Stimulated activated CD4-positive, alpha-beta T cell treated with anti-CD3 and anti-CD28 coated beads, Interleukin-12 subunit alpha, Interleukin-12 subunit beta, amount 100 ng/mL, for 4 hours (primary cell): Measurements from ENCODE around the gene KCNJ12.
"Not testable (repeated sequence)": the region's sequence is repeated elsewhere in the genome, so short reads cannot be mapped to it uniquely, and the experiment has no call there.

Source experiments
- DNase-seq: peaks from one replicate; pipeline ENCODE4 v3.0.0-alpha.2; 2020

The KCNJ12 gene

DNA sequence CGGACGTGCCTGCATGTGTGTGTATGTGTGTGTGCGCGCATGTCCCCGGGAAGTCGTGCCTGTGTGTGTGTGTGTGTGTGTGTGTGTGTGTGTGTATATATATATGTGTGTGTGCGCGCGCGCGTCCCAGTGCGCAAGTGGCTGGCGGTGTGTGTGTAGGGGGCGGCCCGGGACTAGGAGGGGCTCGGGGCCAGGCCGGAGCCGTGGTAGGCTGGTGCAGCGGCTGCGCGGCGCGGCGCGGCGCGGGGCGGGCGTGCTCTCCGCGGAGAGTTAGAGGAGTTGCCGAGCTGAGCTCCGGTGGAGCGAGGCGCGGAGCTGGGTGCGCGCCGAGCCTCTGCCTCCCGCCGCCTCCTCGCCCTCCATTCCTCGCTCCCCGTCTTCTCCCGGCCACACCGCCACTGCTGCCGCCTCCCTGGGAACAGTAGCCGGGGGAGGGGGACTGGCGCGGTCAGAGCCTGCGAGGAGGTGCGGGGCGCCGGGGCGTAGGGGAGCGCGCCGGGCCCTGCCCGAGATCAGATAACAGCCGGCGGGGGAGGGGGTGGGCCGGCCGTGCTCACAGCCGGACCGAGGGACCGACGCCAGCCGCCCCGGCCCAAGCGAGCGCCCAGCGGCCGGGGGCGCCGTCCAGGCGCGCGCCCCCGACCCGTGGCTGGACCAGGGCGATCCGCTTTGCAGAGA, at the start of gene KCNJ12:
TSS of gene KCNJ12 (plus strand) at position 277 of the 678 bp plus-strand sequence. CDS start 38,986 bp downstream, outside the sequence.
- DNase-seq: no peak

DNA sequence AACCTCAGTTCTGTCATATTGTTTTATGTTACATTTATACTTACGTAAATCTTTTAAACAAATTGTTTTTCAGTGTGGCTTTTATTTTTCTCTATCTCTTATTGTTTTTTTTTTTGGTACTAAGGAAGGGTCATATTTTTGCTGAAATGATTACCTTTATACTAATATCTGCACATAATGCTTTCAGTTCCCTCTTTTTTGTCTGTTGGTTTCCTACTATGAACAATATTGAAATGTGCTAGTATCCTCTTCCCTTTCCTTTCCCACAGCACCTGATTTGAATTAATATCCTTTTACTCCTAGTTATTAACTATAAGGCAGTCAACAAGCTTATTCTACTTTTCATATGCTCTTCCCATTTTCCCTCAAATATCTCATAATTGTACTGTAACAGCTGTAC, 48.2 kb upstream of the KCNJ12 start:
- DNase-seq: not testable (repeated sequence)

DNA sequence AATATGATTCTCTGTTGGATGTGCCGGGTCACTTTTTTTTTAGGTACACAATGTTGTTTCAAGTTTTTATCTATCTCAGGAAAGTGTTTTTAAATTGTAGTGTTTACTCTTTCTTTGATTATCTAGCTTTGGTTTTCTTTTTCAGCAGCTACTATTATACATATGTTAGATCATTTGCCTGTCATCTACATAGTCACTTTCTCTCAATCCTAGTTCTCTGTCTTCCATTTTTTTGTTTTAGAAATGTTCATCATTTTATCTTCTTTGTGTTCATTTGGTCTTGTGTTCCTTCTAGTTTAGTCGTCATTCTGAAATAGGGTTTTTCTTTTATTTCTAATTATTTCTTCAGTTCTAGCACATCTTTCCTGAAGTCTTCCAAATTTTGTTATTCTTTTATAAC, 47.4 kb upstream of the KCNJ12 start:
- not testable (repeated sequence) for DNase-seq

DNA sequence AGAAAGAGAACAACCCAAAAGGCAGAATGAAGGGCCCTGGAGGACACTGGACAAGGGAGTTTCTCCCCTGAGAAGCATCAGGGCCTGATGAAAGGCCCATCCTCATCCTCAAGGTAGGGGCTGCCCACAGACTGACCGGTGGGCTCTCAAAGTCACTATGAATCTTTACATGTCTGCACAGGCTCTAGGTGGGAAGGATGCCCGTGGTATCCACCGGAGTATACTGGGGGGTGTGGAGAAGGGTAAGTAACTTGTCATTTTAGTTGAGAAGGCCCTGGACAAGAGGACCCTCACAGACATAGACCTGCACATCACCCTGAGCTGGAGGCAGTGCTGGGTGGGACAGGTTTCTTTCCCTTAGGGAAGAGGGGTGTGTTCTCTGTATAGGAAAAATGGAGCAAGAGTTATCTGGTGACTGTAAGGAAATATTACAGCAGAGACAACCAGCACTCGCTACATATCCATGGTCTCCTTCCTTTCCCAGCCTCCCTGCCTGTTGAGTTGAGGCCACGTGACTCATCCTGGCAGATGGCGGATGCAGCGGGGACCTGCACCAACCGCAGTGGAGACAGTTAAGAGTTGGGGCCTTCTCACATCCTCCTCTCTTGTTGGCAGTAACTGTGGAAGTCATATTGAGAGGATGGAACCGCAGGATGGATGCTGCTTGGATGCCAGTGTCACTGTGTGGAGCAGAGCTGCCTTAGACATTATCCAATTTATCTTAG, 45.6 kb upstream of the KCNJ12 start:
- DNase-seq: no peak

DNA sequence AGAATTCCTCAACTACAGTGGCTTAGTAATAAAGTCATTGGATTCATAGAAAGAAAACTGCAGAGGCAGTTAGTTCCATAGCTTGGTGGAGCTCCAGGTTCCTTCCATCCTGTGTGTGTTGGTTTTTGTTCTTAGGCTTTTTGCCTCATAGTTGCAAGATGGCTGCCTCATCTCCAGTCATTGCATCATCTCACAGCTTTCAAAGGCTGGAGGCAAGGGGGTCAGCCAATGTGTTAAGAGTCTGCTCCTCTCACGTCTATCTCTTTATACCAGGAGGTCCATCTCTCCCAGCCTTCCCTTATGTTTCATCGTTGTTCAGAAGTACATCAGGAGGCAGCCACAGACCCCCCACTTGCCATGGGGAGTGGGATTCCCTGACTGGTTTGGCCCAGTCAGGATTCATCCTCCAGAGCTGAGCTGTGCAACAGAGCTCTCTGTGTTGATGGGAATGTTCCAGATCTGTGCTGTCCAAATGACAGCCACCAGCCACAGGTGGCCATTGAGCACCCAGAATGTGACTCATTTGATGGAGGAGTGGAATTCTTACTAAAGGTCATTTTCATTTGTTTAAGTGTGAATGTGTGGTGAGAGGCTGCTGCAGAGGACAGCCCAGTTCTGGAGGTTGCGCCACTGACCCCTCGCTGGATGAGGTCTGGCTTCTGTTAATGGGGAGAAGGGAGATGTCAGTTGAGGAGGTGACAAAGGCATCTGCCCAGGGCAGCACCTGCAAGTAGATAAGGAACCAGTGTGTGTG, 39.4 kb upstream of the KCNJ12 start:
- DNase-seq: not testable (repeated sequence)

DNA sequence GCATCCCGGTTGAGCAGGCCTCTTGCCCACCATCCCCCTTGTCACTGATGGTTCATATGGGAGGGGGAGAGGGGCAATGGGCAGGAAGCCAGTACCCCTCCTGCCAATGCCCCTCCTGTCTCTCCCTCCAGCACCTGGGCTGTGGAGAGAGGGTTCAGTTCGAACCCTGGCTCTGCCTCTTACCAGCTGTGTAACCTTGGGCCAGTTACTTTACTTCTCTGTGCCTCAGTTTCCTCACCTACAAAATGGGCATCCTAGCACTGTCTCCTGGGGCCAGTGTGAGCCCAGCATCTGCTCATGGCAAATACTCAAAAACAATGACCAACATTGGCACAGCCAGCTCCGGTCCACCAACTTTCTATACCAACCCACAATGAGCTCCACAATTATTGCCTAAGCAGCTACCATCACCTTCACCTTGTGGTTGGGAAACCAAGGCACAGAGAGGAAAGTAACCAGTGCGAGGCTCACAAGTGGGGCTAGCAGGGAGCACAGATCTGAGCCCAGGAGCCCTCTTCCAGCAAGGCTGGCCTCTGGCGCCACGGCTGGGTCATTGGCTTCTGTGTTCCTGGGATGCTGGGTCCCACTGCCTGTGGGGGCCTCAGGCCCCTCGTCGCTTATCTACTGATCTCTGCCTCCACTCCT, 38.1 kb upstream of the KCNJ12 start:
- DNase-seq: not testable (repeated sequence)

DNA sequence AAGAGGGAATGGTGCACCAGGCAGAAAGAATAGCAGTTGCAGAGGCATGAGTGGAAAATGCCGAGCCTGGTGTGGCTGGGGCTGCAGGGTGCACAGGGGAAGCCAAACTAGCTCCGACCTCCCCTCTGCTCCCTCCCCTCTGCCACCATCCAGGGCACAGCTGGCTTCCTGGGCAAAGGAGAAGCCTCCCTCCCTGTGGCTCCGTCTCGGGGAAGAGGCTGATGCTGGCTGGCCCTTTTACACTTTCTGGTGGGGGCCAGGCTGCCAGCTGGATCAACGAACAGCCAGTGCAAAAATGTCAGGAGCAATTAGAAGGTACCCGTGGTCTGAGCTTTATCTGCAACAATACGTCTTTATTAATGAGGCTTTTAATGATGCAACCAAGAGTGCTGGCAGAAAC, 37.1 kb upstream of the KCNJ12 start:
- DNase-seq: no peak

DNA sequence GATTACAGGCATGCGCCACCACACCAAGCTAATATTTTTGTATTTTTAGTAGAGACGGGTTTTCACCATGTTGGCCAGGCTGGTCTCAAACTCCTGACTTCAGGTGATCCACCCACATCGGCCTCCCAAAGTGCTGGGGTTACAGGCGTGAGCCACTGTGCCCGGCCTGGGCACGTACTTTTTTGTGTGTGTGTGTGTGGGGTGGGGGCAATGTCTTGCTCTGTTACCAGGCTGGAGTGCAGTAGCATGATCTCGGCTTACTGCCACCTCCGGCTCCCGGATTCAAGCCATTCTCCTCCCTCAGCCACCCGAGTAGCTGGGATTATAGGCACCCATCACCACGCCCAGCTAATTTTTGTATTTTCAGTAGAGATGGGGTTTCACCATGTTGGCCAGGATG, 36.6 kb upstream of the KCNJ12 start:
- not testable (repeated sequence) for DNase-seq

DNA sequence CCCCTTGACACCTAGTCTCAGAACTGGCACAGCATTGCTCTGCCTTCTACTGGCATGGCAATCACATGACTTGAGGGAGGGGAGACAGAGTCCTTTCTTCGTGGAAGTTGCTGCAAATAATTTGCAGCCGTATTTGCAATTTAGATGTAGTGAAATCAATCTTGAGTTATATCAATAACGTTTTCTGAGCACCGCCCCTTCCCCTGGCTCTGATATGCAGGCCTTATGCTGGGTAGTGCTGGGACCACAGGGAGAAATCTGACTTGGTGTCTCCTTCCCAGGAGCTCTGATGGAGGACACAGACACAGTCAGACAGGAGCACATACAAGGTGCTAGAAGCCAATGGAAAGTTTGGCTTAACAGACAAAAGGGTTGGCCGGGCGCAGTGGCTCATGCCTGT, 35.8 kb upstream of the KCNJ12 start:
- not testable (repeated sequence) for DNase-seq

DNA sequence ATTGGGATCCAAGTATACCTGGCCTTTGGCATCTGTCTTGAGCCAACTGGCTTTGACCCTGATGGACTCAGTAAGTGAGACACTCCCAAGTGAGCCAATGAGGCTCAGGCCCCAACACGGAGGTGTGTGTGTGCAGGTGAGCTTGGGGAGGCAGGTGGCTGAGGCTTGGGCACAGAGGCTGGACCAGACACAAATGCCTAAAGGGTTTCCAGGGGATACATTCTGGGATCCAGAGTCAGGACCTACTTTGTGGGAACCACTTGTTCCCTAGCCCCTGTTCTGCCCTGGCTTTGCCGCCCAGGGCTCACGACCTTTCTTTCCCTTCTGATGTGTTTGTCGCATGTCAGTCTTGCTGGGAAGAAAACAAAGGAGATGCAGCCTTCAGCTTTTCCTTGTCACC, 34.9 kb upstream of the KCNJ12 start:
- DNase-seq: not testable (repeated sequence)

DNA sequence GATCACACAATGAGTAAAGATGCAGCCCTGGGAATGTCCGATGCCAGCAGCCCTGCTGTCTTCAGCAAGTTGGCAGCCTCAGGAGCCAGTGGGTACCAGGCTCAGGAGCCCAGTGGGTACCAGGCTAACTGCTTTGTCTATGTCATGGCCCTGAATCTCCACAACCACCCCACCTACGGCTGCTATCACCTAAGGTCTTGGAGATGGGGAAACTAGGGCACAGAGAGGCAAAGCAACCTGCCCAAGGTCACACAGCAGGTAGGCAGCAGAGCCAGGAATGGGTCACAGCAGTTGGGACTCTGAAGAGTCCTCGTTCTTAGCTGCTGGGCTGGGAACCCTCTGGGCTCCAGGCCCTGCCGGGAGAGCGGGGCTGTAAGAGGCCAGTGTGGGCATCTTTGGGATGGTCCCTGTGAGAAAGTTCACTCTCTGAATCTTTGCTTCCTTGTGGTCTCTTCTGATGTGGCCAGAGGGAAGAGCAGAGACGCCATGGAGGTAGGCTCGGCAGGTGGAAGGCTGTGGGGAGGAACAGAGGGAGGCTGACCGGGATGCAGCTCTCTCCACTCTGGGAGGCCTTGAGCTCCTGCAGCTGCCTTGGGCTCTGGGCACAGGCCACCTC, 34.1 kb upstream of the KCNJ12 start:
- DNase-seq: not testable (repeated sequence)

DNA sequence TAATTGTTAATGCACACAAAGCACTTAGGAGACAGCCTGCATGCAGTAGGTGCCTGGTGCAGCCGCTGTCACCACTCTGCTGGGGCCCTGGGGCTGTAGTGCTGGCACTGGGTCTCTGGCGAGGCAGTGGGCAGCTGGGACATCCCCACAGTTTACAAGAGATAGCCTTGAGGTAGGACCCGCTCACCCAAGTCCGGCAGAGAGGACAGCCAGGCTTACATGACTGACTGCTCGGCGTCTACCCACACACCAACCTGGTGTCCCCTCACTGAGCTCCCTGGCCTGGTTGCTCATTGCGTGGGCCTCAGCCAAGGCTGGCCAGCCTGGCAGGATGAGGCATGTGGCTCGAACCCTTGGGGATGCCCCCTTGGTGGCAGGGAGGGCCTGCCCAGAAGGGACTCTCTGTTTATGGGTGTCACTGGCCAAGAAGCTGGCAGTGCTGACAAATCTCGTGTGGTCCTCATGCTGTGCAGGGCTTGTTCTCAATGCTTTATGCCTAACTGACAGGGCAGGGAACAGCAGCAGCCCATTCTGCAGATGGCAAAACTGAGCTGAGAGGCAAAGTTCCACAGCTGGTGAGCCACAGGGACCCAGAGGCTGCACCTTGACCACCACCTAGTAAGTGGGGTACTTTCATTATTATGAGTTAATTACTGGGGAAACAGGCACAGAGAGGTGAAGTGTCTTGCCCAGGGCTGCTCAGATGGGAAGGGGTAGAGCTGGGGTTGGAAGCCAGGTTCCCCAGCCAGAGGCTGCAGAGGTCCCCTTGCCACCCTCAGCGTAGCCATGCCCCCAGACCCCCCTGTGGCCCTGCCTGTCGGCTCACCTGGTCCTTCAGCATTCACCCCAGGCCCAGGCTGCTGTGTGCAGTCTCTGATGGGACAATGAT, 32.9 kb upstream of the KCNJ12 start:
- not testable (repeated sequence) for DNase-seq

DNA sequence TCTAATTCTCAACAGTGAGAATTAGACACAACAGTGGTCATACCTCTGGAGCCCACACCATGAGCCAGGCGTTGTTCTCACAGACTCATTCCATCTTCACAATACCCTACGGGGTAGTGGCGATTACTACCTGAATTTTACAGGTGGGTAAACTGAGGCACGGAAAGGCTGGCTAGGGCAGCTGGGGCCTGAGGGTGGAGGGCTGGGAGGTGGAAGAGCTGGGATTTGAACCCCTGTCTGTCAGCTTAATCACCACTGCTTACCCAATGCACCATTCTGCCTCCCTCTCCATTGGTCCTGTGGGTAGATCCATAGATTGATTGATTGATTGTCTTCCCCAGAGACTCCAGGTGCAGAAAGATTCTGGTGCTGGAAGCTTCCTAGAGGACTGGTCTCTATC, 31.4 kb upstream of the KCNJ12 start:
- DNase-seq: not testable (repeated sequence)

DNA sequence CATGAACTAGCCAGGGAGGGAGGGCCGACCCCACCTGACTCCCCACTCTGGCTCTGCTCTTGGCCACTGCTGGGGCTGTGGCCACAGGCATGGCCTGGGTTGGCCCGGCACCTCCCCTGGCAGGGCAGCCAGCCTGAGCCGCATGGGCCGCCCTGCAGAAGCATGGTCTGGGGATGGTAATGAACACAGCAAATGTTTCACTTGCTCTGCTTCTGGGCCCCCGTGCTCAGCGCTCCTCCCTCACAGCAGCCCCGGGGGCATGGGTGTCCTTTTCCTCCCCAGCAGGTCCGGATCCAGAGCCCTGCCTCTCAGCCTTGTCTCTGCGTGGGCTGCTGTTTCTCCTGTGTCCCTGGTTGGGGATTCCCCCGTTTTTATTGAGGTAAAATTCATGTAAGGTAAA, 30.9 kb upstream of the KCNJ12 start:
- DNase-seq: no peak

DNA sequence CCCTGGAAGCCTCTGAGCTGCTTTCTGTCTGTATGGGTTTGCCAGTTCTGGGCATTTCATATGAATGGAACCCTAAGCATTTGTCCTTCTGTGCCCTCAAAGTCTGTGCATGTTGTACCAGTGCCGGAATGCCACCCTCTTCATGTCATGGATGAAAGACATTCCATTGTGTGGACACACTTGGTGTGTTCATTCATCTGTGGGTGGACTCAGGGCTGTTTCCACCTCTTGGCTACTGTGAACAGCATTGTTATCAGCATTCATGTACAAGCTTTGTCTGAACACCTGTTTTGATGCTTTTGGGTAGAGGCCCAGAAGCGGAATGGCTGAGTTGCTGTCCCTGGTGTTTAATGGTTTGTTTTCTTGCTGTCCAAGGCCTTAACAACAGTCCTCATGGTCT, 30.1 kb upstream of the KCNJ12 start:
- DNase-seq: not testable (repeated sequence)

DNA sequence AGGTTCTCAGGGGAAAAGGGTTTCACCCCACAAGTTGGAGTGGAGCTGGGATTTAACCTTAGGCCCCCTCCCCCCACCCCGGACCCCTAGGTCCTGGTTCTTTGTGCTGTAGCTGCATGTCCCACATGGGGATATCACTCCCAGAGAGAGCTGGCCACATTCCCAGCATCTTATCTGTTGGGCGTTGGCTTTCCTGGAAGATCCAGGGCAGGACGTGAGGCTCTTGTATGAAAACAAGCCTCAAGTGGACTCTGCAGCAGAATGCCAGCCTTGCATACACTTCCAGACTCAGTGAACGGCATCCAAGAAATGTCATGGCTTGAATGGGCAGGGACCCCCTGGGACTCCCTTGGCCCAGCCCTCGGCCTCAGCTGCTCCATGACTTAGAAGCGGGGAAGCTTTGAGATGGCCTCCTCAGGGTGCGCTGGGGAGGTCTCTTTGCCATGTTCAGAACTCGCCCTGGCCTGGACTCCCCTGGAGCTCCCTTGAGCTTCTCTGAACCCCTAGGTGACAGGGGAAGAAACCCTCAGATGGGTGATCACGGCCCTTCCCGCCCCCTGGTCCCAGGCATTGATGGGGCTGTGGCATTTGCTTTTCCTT, 29.4 kb upstream of the KCNJ12 start:
- DNase-seq: not testable (repeated sequence)

DNA sequence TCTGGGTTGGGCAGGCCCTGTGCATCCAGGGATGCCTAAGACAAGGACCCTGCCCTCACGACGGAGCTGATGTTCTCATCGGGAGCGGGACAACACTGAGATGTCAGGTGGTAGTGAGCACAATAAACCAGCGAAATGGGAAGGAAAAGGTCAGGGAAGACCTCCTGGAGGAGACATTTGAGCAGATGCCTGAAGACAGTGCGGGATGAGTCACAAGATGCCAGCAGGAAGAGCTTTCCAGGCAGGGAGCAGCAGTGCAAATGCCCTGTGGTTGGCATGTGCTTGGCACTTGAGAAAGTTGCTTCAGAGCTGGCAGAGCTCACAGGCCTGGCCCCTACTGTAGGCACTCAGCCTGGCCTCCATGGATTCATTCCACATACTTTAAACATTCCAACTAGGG, 28.5 kb upstream of the KCNJ12 start:
- not testable (repeated sequence) for DNase-seq

DNA sequence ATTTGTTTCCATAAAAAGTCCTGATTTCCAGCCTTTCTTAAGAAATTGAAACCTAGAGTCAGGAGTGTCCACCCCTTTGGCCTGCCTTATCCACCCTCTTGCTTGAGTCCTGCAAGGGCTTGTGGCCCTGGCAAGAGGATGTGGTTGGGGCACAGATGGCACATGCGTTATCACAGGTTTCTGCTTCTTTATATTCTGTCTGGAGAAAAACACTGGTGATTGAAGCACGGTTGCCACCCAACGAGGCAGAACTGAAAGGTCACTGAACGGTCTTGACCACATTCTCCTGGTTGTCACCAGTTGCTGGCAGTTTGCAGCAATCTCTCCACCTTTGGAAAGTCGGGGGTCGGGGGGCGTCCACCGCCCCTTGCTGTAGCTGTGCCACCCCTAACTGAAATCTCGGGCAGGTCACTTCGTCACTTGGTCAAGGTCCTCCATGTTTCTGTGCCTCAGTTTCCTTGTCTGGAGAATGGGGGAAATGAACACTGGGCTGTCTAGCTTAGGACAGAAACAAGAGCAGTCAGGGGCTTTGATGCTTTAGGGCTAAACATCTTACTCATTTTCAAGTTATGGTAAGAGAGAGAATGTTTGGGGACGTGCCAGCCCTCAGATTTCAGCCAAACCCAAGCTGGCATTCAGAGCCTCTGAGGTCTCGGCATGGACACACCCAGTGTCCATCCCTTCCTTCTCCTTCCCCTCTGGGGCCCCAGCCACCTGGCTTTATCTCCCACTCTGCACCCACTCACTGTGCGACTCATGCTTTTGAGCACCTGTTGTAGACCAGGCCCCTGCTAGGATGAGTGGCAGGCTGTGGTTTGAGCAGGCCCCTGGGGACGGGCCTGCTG, 27.9 kb upstream of the KCNJ12 start:
- DNase-seq: not testable (repeated sequence)

DNA sequence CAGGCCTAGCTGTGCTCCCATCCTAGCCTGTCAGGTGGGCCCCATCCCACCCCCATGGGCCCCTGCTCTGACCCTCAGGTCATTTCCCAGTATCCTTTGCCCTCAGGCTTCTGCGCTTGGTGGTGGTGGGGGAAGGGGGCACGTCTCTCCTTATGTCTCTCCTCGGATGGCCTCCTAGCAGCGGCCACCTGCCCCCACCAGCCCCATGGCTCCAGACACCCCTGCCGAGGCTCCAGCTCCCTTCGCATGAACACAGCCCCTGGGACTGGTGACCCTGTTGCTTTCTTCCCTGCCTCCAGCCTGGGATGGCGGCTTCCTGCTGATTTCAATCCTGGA, 27.3 kb upstream of the KCNJ12 start:
- DNase-seq: not testable (repeated sequence)

DNA sequence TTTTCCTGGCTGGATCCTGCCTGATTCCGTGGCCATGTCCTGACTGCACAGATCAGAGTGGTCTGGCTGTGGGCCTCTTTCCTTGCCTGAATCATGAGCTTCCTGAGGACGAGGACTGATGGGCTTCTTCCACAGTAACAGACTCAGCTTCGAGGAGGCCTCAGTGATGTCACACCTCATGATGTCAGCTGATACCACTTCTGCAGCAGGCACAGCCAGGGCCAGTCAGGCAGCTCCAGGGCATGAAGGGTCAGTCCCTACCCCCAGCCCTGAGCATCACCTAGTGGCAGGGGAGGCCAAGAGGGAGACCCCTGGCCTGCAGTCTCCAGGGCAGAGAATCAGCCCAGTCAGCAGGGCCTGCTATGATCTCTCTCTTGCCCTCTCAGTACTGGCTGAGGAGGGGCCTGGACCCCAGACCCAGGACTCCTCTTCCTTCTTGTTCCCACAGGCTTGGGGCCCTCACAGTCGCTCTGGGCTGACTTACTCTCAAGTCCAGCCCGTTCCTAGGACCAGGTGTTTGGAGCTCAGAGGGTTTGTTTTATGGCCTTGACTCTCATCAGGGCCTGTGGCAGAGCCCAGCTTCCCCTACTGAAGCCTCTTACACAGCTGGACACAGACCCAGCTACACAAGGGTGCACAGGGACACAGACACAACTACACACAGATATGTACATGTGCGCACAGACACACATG, 26.7 kb upstream of the KCNJ12 start:
- DNase-seq: not testable (repeated sequence)
